ENCODE measurements around the gene USF1. TPM values are rescaled to one million over a fixed set of nuclear protein-coding genes. Genes with fewer than 3 reads are reported as not detected.

USF1 gene
- total and polyA plus RNA-seq, 9 of the 15 experiments (the other 6 are each of a cell fraction or from before 2014, with no cell fraction given) = 7.4 to 60.2 (median 54.2) TPM

DNA sequence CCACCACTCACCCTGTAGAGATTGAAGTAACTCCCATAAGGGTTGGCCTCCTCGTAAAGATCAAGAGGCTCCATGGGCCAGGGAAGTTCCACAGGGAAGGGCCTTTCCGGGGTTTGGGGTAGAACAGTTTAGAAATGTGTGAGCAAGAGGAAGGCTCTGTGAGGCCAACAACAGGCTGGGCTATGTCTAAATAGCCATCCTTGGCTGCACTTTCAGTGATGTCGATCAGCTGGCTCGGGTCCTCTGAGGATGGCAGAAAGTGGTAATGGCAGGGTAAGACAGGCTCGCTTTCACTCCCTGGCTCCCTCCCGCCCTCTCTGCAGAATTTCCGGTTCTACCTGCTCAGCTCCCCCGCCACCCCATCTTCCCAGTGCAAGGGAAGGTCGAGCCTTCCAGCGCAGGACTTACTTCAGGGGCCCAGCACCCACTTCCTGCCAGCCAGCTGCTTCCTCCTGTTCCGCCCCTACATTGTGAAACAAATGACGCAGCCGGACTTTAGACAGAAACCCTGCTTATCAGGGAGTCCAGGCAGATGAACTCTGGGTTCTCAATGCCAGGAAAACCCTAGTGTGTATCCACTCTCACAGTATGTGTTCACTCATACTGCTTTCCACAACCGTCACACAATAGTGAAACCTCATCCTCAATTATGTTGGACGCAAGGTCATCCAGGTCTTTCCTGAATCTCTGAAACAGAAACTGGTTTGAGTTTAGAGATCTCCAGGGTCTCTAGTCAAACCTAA is 32.1 kb downstream of the USF1 start (continued):
- TF ChIP-seq, protein P1, sequence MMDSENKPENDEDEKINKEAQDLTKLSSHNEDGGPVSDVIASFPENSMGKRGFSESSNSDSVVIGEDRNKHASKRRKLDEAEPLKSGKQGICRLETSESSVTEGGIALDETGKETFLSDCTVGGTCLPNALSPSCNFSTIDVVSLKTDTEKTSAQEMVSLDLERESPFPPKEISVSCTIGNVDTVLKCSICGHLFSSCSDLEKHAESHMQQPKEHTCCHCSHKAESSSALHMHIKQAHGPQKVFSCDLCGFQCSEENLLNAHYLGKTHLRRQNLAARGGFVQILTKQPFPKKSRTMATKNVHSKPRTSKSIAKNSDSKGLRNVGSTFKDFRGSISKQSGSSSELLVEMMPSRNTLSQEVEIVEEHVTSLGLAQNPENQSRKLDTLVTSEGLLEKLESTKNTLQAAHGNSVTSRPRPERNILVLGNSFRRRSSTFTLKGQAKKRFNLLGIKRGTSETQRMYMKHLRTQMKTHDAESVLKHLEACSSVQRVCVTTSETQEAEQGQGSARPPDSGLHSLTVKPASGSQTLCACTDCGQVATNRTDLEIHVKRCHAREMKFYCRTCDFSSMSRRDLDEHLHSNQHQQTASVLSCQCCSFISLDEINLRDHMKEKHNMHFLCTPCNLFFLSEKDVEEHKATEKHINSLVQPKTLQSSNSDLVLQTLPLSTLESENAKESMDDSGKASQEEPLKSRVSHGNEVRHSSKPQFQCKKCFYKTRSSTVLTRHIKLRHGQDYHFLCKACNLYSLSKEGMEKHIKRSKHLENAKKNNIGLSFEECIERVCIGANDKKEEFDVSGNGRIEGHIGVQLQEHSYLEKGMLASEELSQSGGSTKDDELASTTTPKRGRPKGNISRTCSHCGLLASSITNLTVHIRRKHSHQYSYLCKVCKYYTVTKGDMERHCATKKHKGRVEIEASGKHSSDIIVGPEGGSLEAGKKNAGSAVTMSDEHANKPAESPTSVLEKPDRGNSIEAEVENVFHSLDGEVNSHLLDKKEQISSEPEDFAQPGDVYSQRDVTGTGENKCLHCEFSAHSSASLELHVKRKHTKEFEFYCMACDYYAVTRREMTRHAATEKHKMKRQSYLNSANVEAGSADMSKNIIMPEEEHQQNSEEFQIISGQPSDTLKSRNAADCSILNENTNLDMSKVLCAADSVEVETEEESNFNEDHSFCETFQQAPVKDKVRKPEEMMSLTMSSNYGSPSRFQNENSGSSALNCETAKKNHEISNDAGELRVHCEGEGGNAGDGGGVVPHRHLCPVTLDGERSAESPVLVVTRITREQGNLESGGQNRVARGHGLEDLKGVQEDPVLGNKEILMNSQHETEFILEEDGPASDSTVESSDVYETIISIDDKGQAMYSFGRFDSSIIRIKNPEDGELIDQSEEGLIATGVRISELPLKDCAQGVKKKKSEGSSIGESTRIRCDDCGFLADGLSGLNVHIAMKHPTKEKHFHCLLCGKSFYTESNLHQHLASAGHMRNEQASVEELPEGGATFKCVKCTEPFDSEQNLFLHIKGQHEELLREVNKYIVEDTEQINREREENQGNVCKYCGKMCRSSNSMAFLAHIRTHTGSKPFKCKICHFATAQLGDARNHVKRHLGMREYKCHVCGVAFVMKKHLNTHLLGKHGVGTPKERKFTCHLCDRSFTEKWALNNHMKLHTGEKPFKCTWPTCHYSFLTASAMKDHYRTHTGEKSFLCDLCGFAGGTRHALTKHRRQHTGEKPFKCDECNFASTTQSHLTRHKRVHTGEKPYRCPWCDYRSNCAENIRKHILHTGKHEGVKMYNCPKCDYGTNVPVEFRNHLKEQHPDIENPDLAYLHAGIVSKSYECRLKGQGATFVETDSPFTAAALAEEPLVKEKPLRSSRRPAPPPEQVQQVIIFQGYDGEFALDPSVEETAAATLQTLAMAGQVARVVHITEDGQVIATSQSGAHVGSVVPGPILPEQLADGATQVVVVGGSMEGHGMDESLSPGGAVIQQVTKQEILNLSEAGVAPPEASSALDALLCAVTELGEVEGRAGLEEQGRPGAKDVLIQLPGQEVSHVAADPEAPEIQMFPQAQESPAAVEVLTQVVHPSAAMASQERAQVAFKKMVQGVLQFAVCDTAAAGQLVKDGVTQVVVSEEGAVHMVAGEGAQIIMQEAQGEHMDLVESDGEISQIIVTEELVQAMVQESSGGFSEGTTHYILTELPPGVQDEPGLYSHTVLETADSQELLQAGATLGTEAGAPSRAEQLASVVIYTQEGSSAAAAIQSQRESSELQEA (IDR thresholded peaks at IDR 0.05; ENCODE audit: low read depth) = no peak
- peak; percentile 88 for TF ChIP-seq NBN (IDR thresholded peaks at IDR 0.05; ENCODE audit: low read depth)
- no peak for TF ChIP-seq ZNF830 (CRISPR knock-in tag; IDR thresholded peaks at IDR 0.05)
- TF ChIP-seq KAT2B (IDR thresholded peaks at IDR 0.05; ENCODE audit: low read depth, low read length) = no peak
- TF ChIP-seq PURB (CRISPR knock-in tag; IDR thresholded peaks at IDR 0.05; ENCODE audit: low read depth) = no peak
- TF ChIP-seq NR3C1 (CRISPR knock-in tag; IDR thresholded peaks at IDR 0.05) = no peak
- TF ChIP-seq, protein P2, sequence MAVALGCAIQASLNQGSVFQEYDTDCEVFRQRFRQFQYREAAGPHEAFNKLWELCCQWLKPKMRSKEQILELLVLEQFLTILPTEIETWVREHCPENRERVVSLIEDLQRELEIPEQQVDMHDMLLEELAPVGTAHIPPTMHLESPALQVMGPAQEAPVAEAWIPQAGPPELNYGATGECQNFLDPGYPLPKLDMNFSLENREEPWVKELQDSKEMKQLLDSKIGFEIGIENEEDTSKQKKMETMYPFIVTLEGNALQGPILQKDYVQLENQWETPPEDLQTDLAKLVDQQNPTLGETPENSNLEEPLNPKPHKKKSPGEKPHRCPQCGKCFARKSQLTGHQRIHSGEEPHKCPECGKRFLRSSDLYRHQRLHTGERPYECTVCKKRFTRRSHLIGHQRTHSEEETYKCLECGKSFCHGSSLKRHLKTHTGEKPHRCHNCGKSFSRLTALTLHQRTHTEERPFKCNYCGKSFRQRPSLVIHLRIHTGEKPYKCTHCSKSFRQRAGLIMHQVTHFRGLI (CRISPR knock-in tag; IDR thresholded peaks at IDR 0.05) = no peak
- no peak for TF ChIP-seq NELFE (IDR thresholded peaks at IDR 0.05; ENCODE audit: insufficient read depth, insufficient read length)
- no peak for TF ChIP-seq FOXJ2 (tag; IDR thresholded peaks at IDR 0.05)
- TF ChIP-seq, protein P3, sequence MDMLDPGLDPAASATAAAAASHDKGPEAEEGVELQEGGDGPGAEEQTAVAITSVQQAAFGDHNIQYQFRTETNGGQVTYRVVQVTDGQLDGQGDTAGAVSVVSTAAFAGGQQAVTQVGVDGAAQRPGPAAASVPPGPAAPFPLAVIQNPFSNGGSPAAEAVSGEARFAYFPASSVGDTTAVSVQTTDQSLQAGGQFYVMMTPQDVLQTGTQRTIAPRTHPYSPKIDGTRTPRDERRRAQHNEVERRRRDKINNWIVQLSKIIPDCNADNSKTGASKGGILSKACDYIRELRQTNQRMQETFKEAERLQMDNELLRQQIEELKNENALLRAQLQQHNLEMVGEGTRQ (CRISPR knock-in tag; IDR thresholded peaks at IDR 0.05) = no peak
- TF ChIP-seq TBP (optimal IDR thresholded peaks at IDR 0.05; ENCODE audit: low read depth, low read length) = peak; percentile 64
- TF ChIP-seq KLF13 (tag; IDR thresholded peaks at IDR 0.05; ENCODE audit: borderline replicate concordance, low read depth) = peak; percentile 59; the same call in 1 of the 2 replicates
- TF ChIP-seq, protein P4, sequence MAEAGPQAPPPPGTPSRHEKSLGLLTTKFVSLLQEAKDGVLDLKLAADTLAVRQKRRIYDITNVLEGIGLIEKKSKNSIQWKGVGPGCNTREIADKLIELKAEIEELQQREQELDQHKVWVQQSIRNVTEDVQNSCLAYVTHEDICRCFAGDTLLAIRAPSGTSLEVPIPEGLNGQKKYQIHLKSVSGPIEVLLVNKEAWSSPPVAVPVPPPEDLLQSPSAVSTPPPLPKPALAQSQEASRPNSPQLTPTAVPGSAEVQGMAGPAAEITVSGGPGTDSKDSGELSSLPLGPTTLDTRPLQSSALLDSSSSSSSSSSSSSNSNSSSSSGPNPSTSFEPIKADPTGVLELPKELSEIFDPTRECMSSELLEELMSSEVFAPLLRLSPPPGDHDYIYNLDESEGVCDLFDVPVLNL (CRISPR knock-in tag; IDR thresholded peaks at IDR 0.05; ENCODE audit: low read depth) = no peak
